Keratinocyte (primary cell): ENCODE results near the gene GRIN3A. TPM values are rescaled to one million over a fixed set of nuclear protein-coding genes. Genes with fewer than 3 reads are reported as not detected.

ENCODE experiments used
- DNase-seq: peaks from one replicate; pipeline ENCODE4 v3.0.0-alpha.2; 2011; ENCODE audit warnings: low read depth, missing footprints, low spot score
- FAIRE-seq: peaks from 2 replicates; lab custom pipeline; 2011; peaks lifted over from hg19 to GRCh38; lab: Jason Lieb, UNC
- H2AFZ ChIP-seq: 2 replicates; pipeline ENCODE4 v1.6.0; 2012; ENCODE audit warnings: low read length, control low read depth, inconsistent platforms; ENCODE audit not compliant: control insufficient read depth
- H3K27ac ChIP-seq: 2 replicates; pipeline ENCODE4 v1.5.1; 2011; ENCODE audit warnings: low read length; ENCODE audit not compliant: control insufficient read depth, insufficient read depth
- H3K27me3 ChIP-seq: 3 replicates; pipeline ENCODE4 v1.6.0; 2011; ENCODE audit warnings: low read length; ENCODE audit not compliant: control insufficient read depth, insufficient read depth; ENCODE audit errors: extremely low read depth
- H3K36me3 ChIP-seq, 2 experiments: 2 replicates in 1 of 2; 3 replicates in 1 of 2; pipeline ENCODE4 v1.5.1; 2011; ENCODE audit warnings: low read length in 2 of 2, mild to moderate bottlenecking in 1 of 2; ENCODE audit not compliant: control insufficient read depth in 2 of 2, insufficient read depth in 2 of 2; ENCODE audit errors: extremely low read depth in 1 of 2
- H3K4me1 ChIP-seq: 3 replicates; pipeline ENCODE4 v1.5.1; 2011; ENCODE audit warnings: low read length; ENCODE audit not compliant: control insufficient read depth, insufficient read depth; ENCODE audit errors: extremely low read depth
- H3K4me2 ChIP-seq: 3 replicates; pipeline ENCODE4 v1.6.0; 2011; ENCODE audit warnings: low read depth, low read length; ENCODE audit not compliant: control insufficient read depth, insufficient read depth; ENCODE audit errors: extremely low read depth
- H3K4me3 ChIP-seq, 3 experiments: fragments of 200-600 bp in 1 of 3; sonication (generic) in 1 of 3; 2 replicates in 2 of 3; 3 replicates in 1 of 3; pipeline ENCODE4 v1.5.1; 2011 to 2016; ENCODE audit warnings: low read length in 3 of 3, mild to moderate bottlenecking in 3 of 3, control low read depth in 2 of 3, inconsistent platforms in 1 of 3, low read depth in 1 of 3, mixed read lengths in 1 of 3, mixed run types in 1 of 3, moderate library complexity in 1 of 3; ENCODE audit not compliant: control insufficient read depth in 2 of 3, insufficient read depth in 2 of 3; ENCODE audit errors: extremely low read depth in 1 of 3
- H3K79me2 ChIP-seq: 2 replicates; pipeline ENCODE4 v1.6.0; 2012; ENCODE audit warnings: low read length; ENCODE audit not compliant: control insufficient read depth, insufficient read depth
- H3K9ac ChIP-seq: 3 replicates; pipeline ENCODE4 v1.6.0; 2011; ENCODE audit warnings: low read length; ENCODE audit not compliant: control insufficient read depth, insufficient read depth; ENCODE audit errors: extremely low read depth
- H3K9me1 ChIP-seq: 3 replicates; pipeline ENCODE4 v1.6.0; 2011; ENCODE audit warnings: low read length; ENCODE audit not compliant: control insufficient read depth, insufficient read depth; ENCODE audit errors: extremely low read depth
- H3K9me3 ChIP-seq: 2 replicates; pipeline ENCODE4 v1.5.1; 2012; ENCODE audit warnings: low read depth, low read length; ENCODE audit not compliant: control insufficient read depth
- H4K20me1 ChIP-seq: 3 replicates; pipeline ENCODE4 v1.6.0; 2011; ENCODE audit warnings: low read length; ENCODE audit not compliant: control insufficient read depth, insufficient read depth; ENCODE audit errors: extremely low read depth
- EZH2 ChIP-seq: IDR thresholded peaks from one replicate; pipeline ENCODE4 v1.6.1; 2012; ENCODE audit warnings: inconsistent platforms, mild to moderate bottlenecking, low read length, moderate library complexity
- dilution Hi-C: fragments of 300-500 bp; cut with MboI; formaldehyde crosslinking; loops from one replicate; pipeline ENCODE4 v1.7.0; 2020; ENCODE audit warnings: low sequenced_read_pairs; ENCODE audit not compliant: extremely low pct_ligation_motif_present
- polyA plus RNA-seq, 5 experiments: library from polyadenylated mRNA; depleted of rRNA in 3 of 5; stranded (reverse) in 3 of 5; stranded (forward) in 1 of 5; unstranded in 1 of 5; fragments of >200 nt; gene quantifications; 1 replicate in 1 of 5; 2 replicates in 3 of 5; 3 replicates in 1 of 5; pipeline versions ENCODE4 v1.2.1 to v1.2.3, GENCODE V29; 2011 to 2012; ENCODE audit warnings: missing spikeins in 2 of 5, low read depth in 1 of 5, low replicate concordance in 1 of 5
- TF ChIP-seq, protein P1 (sequence below), 3 experiments: IDR thresholded peaks in 1 of 3; conservative IDR thresholded peaks in 1 of 3; optimal IDR thresholded peaks in 1 of 3; 2 replicates in 2 of 3; 3 replicates in 1 of 3; pipeline versions ENCODE3 to v1.5.1; 2011; ENCODE audit warnings: low read length in 3 of 3, mild to moderate bottlenecking in 3 of 3, moderate library complexity in 2 of 3, control low read depth in 1 of 3, inconsistent platforms in 1 of 3; ENCODE audit not compliant: insufficient read depth in 2 of 3; ENCODE audit errors: extremely low read depth in 1 of 3

The GRIN3A gene
- polyA plus RNA-seq, 1 donor (not counting 4 experiments of a cell fraction or from before 2014, with no cell fraction given): not detected

DNA sequence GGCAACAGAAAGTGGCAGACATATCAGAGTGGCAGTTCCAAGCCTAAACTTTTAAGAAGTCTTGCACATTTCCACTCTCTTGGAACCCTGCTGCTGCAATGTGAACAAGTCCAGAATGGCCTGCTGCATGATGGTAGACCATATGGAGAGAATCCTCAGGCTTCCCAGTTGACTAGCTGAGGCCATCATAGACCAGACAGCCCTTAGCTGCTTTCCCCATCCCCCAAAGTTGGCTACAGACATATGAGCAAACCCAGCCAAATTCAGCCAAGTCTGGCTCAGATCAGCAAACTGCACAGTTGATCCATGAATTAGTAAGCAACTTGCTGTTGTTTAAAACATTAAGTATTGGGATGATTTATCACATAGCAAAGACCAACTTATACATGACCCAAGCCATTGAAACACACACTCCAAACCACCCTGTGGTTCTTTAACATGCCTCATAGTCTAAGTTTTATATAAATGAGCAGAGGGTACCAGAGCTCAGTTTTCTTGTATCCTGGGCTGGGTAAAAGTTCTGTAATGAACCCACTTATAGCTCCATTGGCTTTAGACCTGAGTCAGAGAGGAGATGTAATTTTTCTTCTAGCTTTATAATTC lies 163.6 kb downstream of the GRIN3A start:
- dilution Hi-C loops: no loop called here
- FAIRE-seq (no peak), DNase-seq (no peak)
- H3K9me3 ChIP-seq: no peaks in the 10 kb centered on the region
- H3K27me3 ChIP-seq: no peaks in the 10 kb centered on the region
- TF ChIP-seq, protein P1, sequence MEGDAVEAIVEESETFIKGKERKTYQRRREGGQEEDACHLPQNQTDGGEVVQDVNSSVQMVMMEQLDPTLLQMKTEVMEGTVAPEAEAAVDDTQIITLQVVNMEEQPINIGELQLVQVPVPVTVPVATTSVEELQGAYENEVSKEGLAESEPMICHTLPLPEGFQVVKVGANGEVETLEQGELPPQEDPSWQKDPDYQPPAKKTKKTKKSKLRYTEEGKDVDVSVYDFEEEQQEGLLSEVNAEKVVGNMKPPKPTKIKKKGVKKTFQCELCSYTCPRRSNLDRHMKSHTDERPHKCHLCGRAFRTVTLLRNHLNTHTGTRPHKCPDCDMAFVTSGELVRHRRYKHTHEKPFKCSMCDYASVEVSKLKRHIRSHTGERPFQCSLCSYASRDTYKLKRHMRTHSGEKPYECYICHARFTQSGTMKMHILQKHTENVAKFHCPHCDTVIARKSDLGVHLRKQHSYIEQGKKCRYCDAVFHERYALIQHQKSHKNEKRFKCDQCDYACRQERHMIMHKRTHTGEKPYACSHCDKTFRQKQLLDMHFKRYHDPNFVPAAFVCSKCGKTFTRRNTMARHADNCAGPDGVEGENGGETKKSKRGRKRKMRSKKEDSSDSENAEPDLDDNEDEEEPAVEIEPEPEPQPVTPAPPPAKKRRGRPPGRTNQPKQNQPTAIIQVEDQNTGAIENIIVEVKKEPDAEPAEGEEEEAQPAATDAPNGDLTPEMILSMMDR (optimal IDR thresholded peaks at IDR 0.05 in 1 of 3, IDR thresholded peaks at IDR 0.05 in 1 of 3, conservative IDR thresholded peaks at IDR 0.05 in 1 of 3; ENCODE audit: extremely low read depth in 1 of 3, insufficient read depth in 2 of 3, low read length in 3 of 3): no peak
- no peak for TF ChIP-seq EZH2
- H2AFZ ChIP-seq: no peak overlapping the region
- H3K4me2 ChIP-seq: no peak overlapping the region
- H3K9ac ChIP-seq: no peak overlapping the region
- no peaks in the 10 kb centered on the region for H3K4me1 ChIP-seq
- no peaks in the 10 kb centered on the region for H3K9me1 ChIP-seq
- no peak overlapping the region for H3K4me3 ChIP-seq
- peaks cover 0 to 2% of the 10 kb centered on the region in 2 experiments for H3K36me3 ChIP-seq
- no peaks in the 10 kb centered on the region for H4K20me1 ChIP-seq
- no peak overlapping the region for H3K27ac ChIP-seq
- H3K79me2 ChIP-seq: no peaks in the 10 kb centered on the region

DNA sequence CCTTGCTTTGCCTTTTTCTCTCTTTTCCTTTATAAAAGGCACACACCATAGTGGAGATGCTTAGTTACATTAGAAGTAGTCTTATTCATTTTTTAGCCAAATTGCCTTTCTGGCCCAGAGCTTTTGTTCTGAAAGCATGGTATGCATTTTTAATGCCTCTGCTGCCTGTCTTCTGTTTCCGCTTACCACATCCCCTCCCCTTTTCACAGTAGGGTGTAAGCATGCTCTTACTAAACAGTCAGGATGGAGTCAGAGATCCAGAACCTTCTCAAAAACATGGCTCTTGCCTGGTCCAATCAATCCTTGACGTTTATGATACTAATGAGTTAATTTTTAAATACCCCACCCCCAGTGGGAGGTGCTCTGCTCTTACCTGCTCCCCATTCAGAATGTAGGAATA lies 166.1 kb downstream of the GRIN3A start:
- H3K4me2 ChIP-seq: no peak overlapping the region
- FAIRE-seq (no peak), DNase-seq (no peak)
- no peak overlapping the region for H3K4me3 ChIP-seq
- no peaks in the 10 kb centered on the region for H4K20me1 ChIP-seq
- no peaks in the 10 kb centered on the region for H3K27me3 ChIP-seq
- no peak overlapping the region for H3K9ac ChIP-seq
- H3K36me3 ChIP-seq: peaks cover 2 to 3% of the 10 kb centered on the region in 2 experiments
- H3K4me1 ChIP-seq: no peaks in the 10 kb centered on the region
- no peak overlapping the region for H2AFZ ChIP-seq
- no peaks in the 10 kb centered on the region for H3K9me3 ChIP-seq
- H3K79me2 ChIP-seq: no peaks in the 10 kb centered on the region
- no peak overlapping the region for H3K27ac ChIP-seq
- dilution Hi-C loops: no loop called here
- TF ChIP-seq, protein P1 (optimal IDR thresholded peaks at IDR 0.05 in 1 of 3, IDR thresholded peaks at IDR 0.05 in 1 of 3, conservative IDR thresholded peaks at IDR 0.05 in 1 of 3; ENCODE audit: extremely low read depth in 1 of 3, insufficient read depth in 2 of 3, low read length in 3 of 3): no peak
- TF ChIP-seq EZH2: no peak
- H3K9me1 ChIP-seq: no peaks in the 10 kb centered on the region
